Breast epithelium (tissue), 3 donors: ENCODE measurements around the gene TYW1.

Experiments used
- POLR2A ChIP-seq: fragments of 450-650 bp; IDR thresholded peaks from one replicate; pipeline ENCODE4 v1.6.1; 2016; ENCODE audit warnings: antibody characterized with exemption, mild to moderate bottlenecking, moderate library complexity
- TF ChIP-seq, protein P1 (sequence below), 3 donors: fragments of 450-650 bp; IDR thresholded peaks; one replicate each; pipeline ENCODE4 v1.5.1; 2016 to 2017; ENCODE audit warnings: antibody characterized with exemption in 3 of 3, mild to moderate bottlenecking in 3 of 3, moderate library complexity in 3 of 3

DNA sequence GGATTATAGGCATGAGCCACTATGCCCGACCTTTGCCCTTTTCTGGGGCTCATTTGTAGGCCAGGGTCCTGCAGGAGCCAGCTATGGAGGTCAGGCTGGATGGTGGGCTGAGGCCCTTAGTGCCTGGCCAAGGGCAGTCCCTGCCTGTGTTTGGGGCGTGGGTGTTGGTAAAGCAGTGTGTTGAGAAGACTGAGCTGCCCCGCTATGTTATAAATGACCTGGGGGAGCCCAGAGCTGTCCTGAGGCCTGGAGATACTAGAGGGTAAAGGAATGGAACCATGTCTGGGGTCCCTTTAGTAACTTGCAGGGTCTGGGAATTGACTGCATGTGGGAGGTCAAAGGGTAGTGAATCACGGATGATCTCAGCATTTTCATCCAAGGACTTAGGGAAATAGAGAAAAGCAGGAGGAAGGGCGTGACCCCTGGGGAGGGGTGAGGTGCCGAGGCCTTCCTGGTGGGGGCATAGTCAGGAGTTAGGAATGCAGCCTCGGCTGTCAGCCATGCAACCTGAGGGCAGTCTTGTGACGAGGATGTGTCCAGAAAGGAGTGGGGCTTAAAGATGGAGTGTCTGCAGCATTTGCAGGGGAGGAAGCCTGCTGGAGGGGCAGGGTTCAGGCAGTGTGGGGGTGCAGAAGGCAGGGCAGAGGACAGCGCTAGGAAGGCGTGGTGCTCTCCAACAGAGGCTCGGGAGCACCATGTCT lies 44.1 kb upstream of the TYW1 start:
- TF ChIP-seq POLR2A = no peak
- TF ChIP-seq, protein P1, sequence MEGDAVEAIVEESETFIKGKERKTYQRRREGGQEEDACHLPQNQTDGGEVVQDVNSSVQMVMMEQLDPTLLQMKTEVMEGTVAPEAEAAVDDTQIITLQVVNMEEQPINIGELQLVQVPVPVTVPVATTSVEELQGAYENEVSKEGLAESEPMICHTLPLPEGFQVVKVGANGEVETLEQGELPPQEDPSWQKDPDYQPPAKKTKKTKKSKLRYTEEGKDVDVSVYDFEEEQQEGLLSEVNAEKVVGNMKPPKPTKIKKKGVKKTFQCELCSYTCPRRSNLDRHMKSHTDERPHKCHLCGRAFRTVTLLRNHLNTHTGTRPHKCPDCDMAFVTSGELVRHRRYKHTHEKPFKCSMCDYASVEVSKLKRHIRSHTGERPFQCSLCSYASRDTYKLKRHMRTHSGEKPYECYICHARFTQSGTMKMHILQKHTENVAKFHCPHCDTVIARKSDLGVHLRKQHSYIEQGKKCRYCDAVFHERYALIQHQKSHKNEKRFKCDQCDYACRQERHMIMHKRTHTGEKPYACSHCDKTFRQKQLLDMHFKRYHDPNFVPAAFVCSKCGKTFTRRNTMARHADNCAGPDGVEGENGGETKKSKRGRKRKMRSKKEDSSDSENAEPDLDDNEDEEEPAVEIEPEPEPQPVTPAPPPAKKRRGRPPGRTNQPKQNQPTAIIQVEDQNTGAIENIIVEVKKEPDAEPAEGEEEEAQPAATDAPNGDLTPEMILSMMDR (IDR thresholded peaks at IDR 0.05) = no peak
